ENCODE measurements around the gene SLC25A45.

SLC25A45 gene

DNA sequence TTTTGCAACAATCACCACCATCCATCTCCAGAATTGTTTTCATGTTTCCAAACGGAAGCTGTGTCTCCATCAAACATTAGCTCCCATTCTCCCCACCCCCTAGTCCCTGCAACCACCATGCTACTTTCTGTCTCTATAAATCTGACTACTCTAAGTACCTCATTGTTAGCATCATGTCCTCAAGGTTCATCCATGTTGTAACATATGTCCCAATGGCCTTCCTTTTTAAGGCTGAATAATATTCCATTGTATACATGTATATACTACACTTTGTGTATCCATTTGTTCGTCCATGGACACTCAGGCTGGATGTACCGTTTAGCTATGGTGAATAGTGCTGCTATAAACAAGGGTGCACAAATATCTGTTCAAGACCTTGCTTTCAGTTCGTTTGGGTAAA is 57.0 kb downstream of the SLC25A45 start:
- CTCF ChIA-PET, result interaction anchor here (2.1 kb wide), 1 partner anchor 10 kb away, joined by 7 read pairs; the partner anchor contains the start of gene CDC42EP2
- POLR2A ChIA-PET, result interaction anchor here (3.1 kb wide), 1 partner anchor 8 kb away, joined by 12 read pairs; the partner anchor contains the start of gene DPF2
- DNase-seq (ENCODE audit: extremely low spot score), result no peak
- TF ChIP-seq HDGF (IDR thresholded peaks at IDR 0.05; ENCODE audit: borderline replicate concordance) (no peak), FOXA1 (IDR thresholded peaks at IDR 0.05) (no peak), NFRKB (IDR thresholded peaks at IDR 0.05) (no peak), CTBP1 (IDR thresholded peaks at IDR 0.05; ENCODE audit: borderline replicate concordance) (no peak), FOXK2 (IDR thresholded peaks at IDR 0.05) (no peak), ZNF384 (IDR thresholded peaks at IDR 0.05) (no peak)

All from HEK293T (cell line).